Endodermal cell (in vitro differentiated cells): ENCODE data around the gene OR9Q1. TPM values are rescaled to one million over a fixed set of nuclear protein-coding genes. Genes with fewer than 3 reads are reported as not detected.

Experiments
- DNase-seq: peaks from one replicate; pipeline ENCODE4 v3.0.0-alpha.2; 2017
- H3K27ac ChIP-seq: 2 replicates; pipeline ENCODE4 v1.5.1; 2013; ENCODE audit warnings: mild to moderate bottlenecking, low read depth, low read length, moderate library complexity
- H3K27me3 ChIP-seq: 2 replicates; pipeline ENCODE4 v1.6.1; 2013; ENCODE audit warnings: mild to moderate bottlenecking, low read length, moderate library complexity; ENCODE audit not compliant: insufficient read depth, control insufficient read depth, poor library complexity, severe bottlenecking
- H3K36me3 ChIP-seq: 2 replicates; pipeline ENCODE4 v1.7.0; 2013; ENCODE audit warnings: mild to moderate bottlenecking, low read length, moderate library complexity; ENCODE audit not compliant: control insufficient read depth, insufficient read depth
- H3K4me1 ChIP-seq: one replicate; pipeline ENCODE4 v1.7.0; 2013; ENCODE audit warnings: low read length; ENCODE audit not compliant: control insufficient read depth, insufficient read depth
- H3K4me3 ChIP-seq: 2 replicates; pipeline ENCODE4 v1.5.1; 2013; ENCODE audit warnings: mild to moderate bottlenecking, low read length, moderate library complexity
- H3K9ac ChIP-seq: 2 replicates; pipeline ENCODE4 v1.6.1; 2013; ENCODE audit warnings: mild to moderate bottlenecking, low read length, moderate library complexity; ENCODE audit not compliant: poor library complexity, severe bottlenecking; ENCODE audit errors: extremely low read depth
- H3K9me3 ChIP-seq: 2 replicates; pipeline ENCODE4 v1.6.1; 2013; ENCODE audit warnings: mild to moderate bottlenecking, low read length, moderate library complexity; ENCODE audit not compliant: control insufficient read depth
- H3K27ac Mint-ChIP-seq: 2 replicates; pipeline ENCODE4 v1.8.0; 2020; ENCODE audit warnings: mixed read lengths
- H3K27me3 Mint-ChIP-seq: 2 replicates; pipeline ENCODE4 v1.8.0; 2021; ENCODE audit warnings: mild to moderate bottlenecking, mixed read lengths; ENCODE audit not compliant: insufficient read depth
- H3K36me3 Mint-ChIP-seq: 2 replicates; pipeline ENCODE4 v1.8.0; 2020; ENCODE audit warnings: low read depth, mixed read lengths
- H3K4me1 Mint-ChIP-seq: 2 replicates; pipeline ENCODE4 v1.8.0; 2020; ENCODE audit warnings: mixed read lengths
- H3K4me3 Mint-ChIP-seq: 2 replicates; pipeline ENCODE4 v1.8.0; 2020; ENCODE audit warnings: mild to moderate bottlenecking, moderate library complexity, mixed read lengths
- H3K9me3 Mint-ChIP-seq: 2 replicates; pipeline ENCODE4 v1.8.0; 2020; ENCODE audit warnings: mild to moderate bottlenecking, mixed read lengths
- CTCF ChIP-seq: fragments of 200-600 bp; sonication (generic); conservative IDR thresholded peaks from 2 replicates; pipeline ENCODE4 v1.5.0; 2021; ENCODE audit warnings: antibody characterized with exemption, mild to moderate bottlenecking
- WGBS, 2 experiments: methylation state at CpG; one replicate each; pipeline versions ENCODE4 v1.1.5 to v1.1.7; 2013; ENCODE audit warnings: missing lambda C conversion rate in 2 of 2, mixed read lengths in 1 of 2; ENCODE audit not compliant: insufficient coverage in 1 of 2, insufficient read length in 1 of 2; 5-methylcytosine and 5-hydroxymethylcytosine counted together
- total RNA-seq, 2 donors: library from RNA; stranded (reverse); fragmentation: NEBNext Ultra II Directional in 1 of 2; extraction: Animal tissue kit (Norgen Biotek cat#: 25700) in 1 of 2; gene quantifications; 2 replicates in 1 of 2; 3 replicates in 1 of 2; pipeline ENCODE4 v1.2.1, GENCODE V29; 2021

The OR9Q1 gene
- total RNA-seq, 2 donors from 2014 or later = not detected

GRCh38 chr11:57977709-57978108 is 46.0 kb upstream of the OR9Q1 start:
- peak; percentile 61 for DNase-seq
- Histone ChIP-seq H3K9me3 (no peaks in the 10 kb centered on the region), H3K4me1 (peaks cover 7% of the 10 kb centered on the region), H3K9ac (no peak overlapping the region), H3K4me3 (no peak overlapping the region), H3K27ac (no peak overlapping the region), H3K27me3 (no peaks in the 10 kb centered on the region), H3K36me3 (no peaks in the 10 kb centered on the region)
- peaks cover 30% of the 10 kb centered on the region for H3K4me1 Mint-ChIP-seq
- H3K4me3 Mint-ChIP-seq = no peak overlapping the region
- no peaks in the 10 kb centered on the region for H3K9me3 Mint-ChIP-seq
- 65% methylated on average over 2 of the region's 2 CpGs; no CpG with 5 or more reads in 1 of the 2 experiments for WGBS, 2 experiments
- H3K36me3 Mint-ChIP-seq = no peaks in the 10 kb centered on the region
- TF ChIP-seq CTCF = no peak
- H3K27ac Mint-ChIP-seq = no peak overlapping the region
- peaks cover 19% of the 10 kb centered on the region for H3K27me3 Mint-ChIP-seq

GRCh38 chr11:57978686-57979531 is 44.8 kb upstream of the OR9Q1 start:
- Histone ChIP-seq H3K9ac (no peak overlapping the region), H3K4me3 (no peak overlapping the region), H3K36me3 (no peaks in the 10 kb centered on the region), H3K27ac (no peak overlapping the region), H3K9me3 (no peaks in the 10 kb centered on the region), H3K4me1 (peaks cover 7% of the 10 kb centered on the region), H3K27me3 (peaks cover 4% of the 10 kb centered on the region)
- TF ChIP-seq CTCF = no peak
- Mint-ChIP-seq H3K9me3 (no peaks in the 10 kb centered on the region), H3K36me3 (no peaks in the 10 kb centered on the region), H3K27ac (no peak overlapping the region), H3K4me1 (peaks cover 26% of the 10 kb centered on the region), H3K4me3 (no peak overlapping the region), H3K27me3 (peaks cover 16% of the 10 kb centered on the region)
- 83 to 93% methylated on average over 3 of the region's 3 CpGs for WGBS, 2 experiments
- DNase-seq = no peak

- WGBS, 2 experiments = 93% methylated on average over 1 of the region's 1 CpG; no CpG with 5 or more reads in 1 of the 2 experiments
Observed at GRCh38 chr11:57979532-57980079, 44.1 kb upstream of the OR9Q1 start.

More at GRCh38 chr11:57979532-57980079, 44.1 kb upstream of the OR9Q1 start:
- Mint-ChIP-seq H3K9me3 (no peaks in the 10 kb centered on the region), H3K27me3 (peaks cover 16% of the 10 kb centered on the region), H3K4me1 (peaks cover 26% of the 10 kb centered on the region), H3K27ac (no peak overlapping the region), H3K4me3 (no peak overlapping the region), H3K36me3 (no peaks in the 10 kb centered on the region)
- no peak for DNase-seq
- H3K27ac ChIP-seq = no peak overlapping the region
- H3K4me1 ChIP-seq = peaks cover 7% of the 10 kb centered on the region
- H3K4me3 ChIP-seq = no peak overlapping the region
- H3K9me3 ChIP-seq = no peaks in the 10 kb centered on the region
- H3K27me3 ChIP-seq = peaks cover 5% of the 10 kb centered on the region
- TF ChIP-seq CTCF = no peak
- no peaks in the 10 kb centered on the region for H3K36me3 ChIP-seq
- no peak overlapping the region for H3K9ac ChIP-seq
